GM12878 (cell line): Measurements from ENCODE around the gene NCKAP5. TPM values are rescaled to one million over a fixed set of nuclear protein-coding genes. Genes with fewer than 3 reads are reported as not detected.
A peak's percentile ranks its signal among the peaks of the same experiment; 100 is the strongest.

Experiments
- CBX5 ChIP-seq: sonication (generic); IDR thresholded peaks from 2 replicates; pipeline ENCODE4 v1.6.1; 2016; ENCODE audit warnings: low read depth, moderate library complexity, mild to moderate bottlenecking, inconsistent platforms
- GABPA ChIP-seq: IDR thresholded peaks from 2 replicates; pipeline ENCODE4 v1.6.1; 2014; ENCODE audit warnings: antibody characterized with exemption, low read depth, mild to moderate bottlenecking, inconsistent platforms
- NR2C2 ChIP-seq: IDR thresholded peaks from 2 replicates; pipeline ENCODE4 v1.6.1; 2011; ENCODE audit warnings: borderline replicate concordance, low read depth; ENCODE audit not compliant: control insufficient read depth, insufficient read length
- NR2F1 ChIP-seq: fragments of 450-650 bp; conservative IDR thresholded peaks from 2 replicates; pipeline ENCODE4 v1.6.1; 2017; ENCODE audit warnings: mild to moderate bottlenecking
- RUNX3 ChIP-seq: IDR thresholded peaks from 2 replicates; pipeline ENCODE4 v1.6.1; 2012; ENCODE audit warnings: low read length, inconsistent platforms
- SKIL ChIP-seq: fragments of 450-650 bp; IDR thresholded peaks from 2 replicates; pipeline ENCODE4 v1.6.1; 2017; ENCODE audit warnings: mild to moderate bottlenecking, low read depth, inconsistent platforms; ENCODE audit not compliant: poor library complexity, severe bottlenecking
- TARDBP ChIP-seq: IDR thresholded peaks from 2 replicates; pipeline ENCODE4 v1.6.1; 2016; ENCODE audit warnings: borderline replicate concordance
- TCF12 ChIP-seq: IDR thresholded peaks from 2 replicates; pipeline ENCODE4 v1.6.1; 2011; ENCODE audit warnings: low read depth, mild to moderate bottlenecking, low read length
- TCF3 ChIP-seq: IDR thresholded peaks from 2 replicates; pipeline ENCODE4 v1.6.1; 2012; ENCODE audit warnings: low read depth, mild to moderate bottlenecking, low read length, borderline replicate concordance; ENCODE audit not compliant: insufficient read depth
- ZNF687 ChIP-seq: fragments of 450-650 bp; IDR thresholded peaks from 2 replicates; pipeline ENCODE4 v1.6.1; 2017; ENCODE audit warnings: mild to moderate bottlenecking, moderate library complexity
- polyA plus RNA-seq, 11 experiments: library from polyadenylated mRNA; depleted of rRNA in 4 of 11; unstranded in 6 of 11; stranded (reverse) in 5 of 11; fragments of >200 nt; fragmentation: Nextera tagmentation in 4 of 11; fragmentation: Illumina TruSeq in 1 of 11; extraction: Ambion mirVana in 4 of 11; extraction: Trizol in 1 of 11; gene quantifications; 1 replicate in 1 of 11; 2 replicates in 10 of 11; pipeline versions ENCODE4 v1.2.1 to v1.2.3, GENCODE V29; 2011 to 2016; ENCODE audit warnings: inconsistent platforms in 2 of 11, missing spikeins in 2 of 11, low read depth in 1 of 11
- total RNA-seq, 4 experiments: library from RNA; depleted of rRNA in 3 of 4; stranded (reverse); fragments of >200 nt in 3 of 4; fragmentation: Illumina TruSeq in 1 of 4; extraction: Trizol in 1 of 4; gene quantifications; 2 replicates each; pipeline versions ENCODE4 v1.2.1 to v1.2.3, GENCODE V29; 2013 to 2021

NCKAP5 gene
- total and polyA plus RNA-seq, 10 of the 15 experiments (the other 5 are each of a cell fraction or from before 2014, with no cell fraction given) = 0.06 to 0.44 (median 0.16) TPM

GRCh38 chr2:132754867-132755472 lies 813.3 kb downstream of the NCKAP5 start (continued):
- no peak for TF ChIP-seq TCF12
- TF ChIP-seq ZNF687 = no peak
- TF ChIP-seq SKIL = no peak
- TF ChIP-seq TCF3 = no peak
- no peak for TF ChIP-seq NR2C2
- no peak for TF ChIP-seq GABPA
- TF ChIP-seq RUNX3 = peak; percentile 27; the same call in 1 of the 2 replicates
- TF ChIP-seq CBX5 = no peak
- no peak for TF ChIP-seq NR2F1
- no peak for TF ChIP-seq TARDBP
- TF ChIP-seq, all 136 proteins: peak for 2
